GM12891 (cell line): Measurements from ENCODE around the gene SMYD3.
A peak's percentile ranks its signal among the peaks of the same experiment; 100 is the strongest.

Experiments
- DNase-seq: peaks from one replicate; pipeline ENCODE4 v3.0.0; 2011; ENCODE audit warnings: low spot score; ENCODE audit not compliant: insufficient read length
- FAIRE-seq: peaks from 2 replicates; lab custom pipeline; 2011; peaks lifted over from hg19 to GRCh38; lab: Jason Lieb, UNC
- PAX5 ChIP-seq: IDR thresholded peaks from 2 replicates; pipeline ENCODE4 v1.6.1; 2011; ENCODE audit warnings: low read length, moderate library complexity, mild to moderate bottlenecking; ENCODE audit not compliant: insufficient read depth, severe bottlenecking
- POLR2A ChIP-seq: IDR thresholded peaks from 2 replicates; pipeline ENCODE4 v1.6.1; 2011; ENCODE audit warnings: low read depth, low read length, control low read depth
- POLR2AphosphoS5 ChIP-seq: IDR thresholded peaks from 2 replicates; pipeline ENCODE4 v1.6.1; 2011; ENCODE audit warnings: low read depth, low read length, control low read depth
- POU2F2 ChIP-seq: IDR thresholded peaks from 2 replicates; pipeline ENCODE4 v1.6.1; 2011; ENCODE audit warnings: low read depth, mild to moderate bottlenecking, control low read depth, low read length, moderate library complexity
- SPI1 ChIP-seq: IDR thresholded peaks from 2 replicates; pipeline ENCODE4 v1.6.1; 2011; ENCODE audit warnings: low read depth, low read length, control low read depth
- TAF1 ChIP-seq: IDR thresholded peaks from 2 replicates; pipeline ENCODE4 v1.6.1; 2011; ENCODE audit warnings: low read depth, low read length, control low read depth

The SMYD3 gene

GRCh38 chr1:246293366-246294121, 213.5 kb downstream of the SMYD3 start:
- no peak for FAIRE-seq
- TF ChIP-seq POLR2A = no peak
- TF ChIP-seq POU2F2 = no peak
- TF ChIP-seq TAF1 = no peak
- TF ChIP-seq SPI1 = no peak
- no peak for TF ChIP-seq POLR2AphosphoS5
- TF ChIP-seq PAX5 = no peak
- no peak for DNase-seq

- TF ChIP-seq POLR2AphosphoS5 = no peak
- no peak for DNase-seq
- no peak for FAIRE-seq
These were observed 214.5 kb downstream of the SMYD3 start for GRCh38 chr1:246292571-246292970.

- FAIRE-seq = no peak
- TF ChIP-seq POU2F2 (no peak), TAF1 (no peak), POLR2A (no peak), POLR2AphosphoS5 (no peak), SPI1 (no peak), PAX5 (no peak)
- DNase-seq = no peak
These were observed 216.0 kb downstream of the SMYD3 start for GRCh38 chr1:246291127-246291526.

- FAIRE-seq (no peak), DNase-seq (no peak)
These were observed 223.2 kb downstream of the SMYD3 start for GRCh38 chr1:246283771-246284410.

GRCh38 chr1:246281639-246282038, 225.4 kb downstream of the SMYD3 start:
- DNase-seq (no peak), FAIRE-seq (no peak)
- TF ChIP-seq SPI1 = no peak
- no peak for TF ChIP-seq POLR2A
- no peak for TF ChIP-seq TAF1
- TF ChIP-seq POU2F2 = no peak

More at GRCh38 chr1:246283771-246284410, 223.2 kb downstream of the SMYD3 start:
- TF ChIP-seq TAF1 (no peak), PAX5 (no peak), POLR2AphosphoS5 (no peak), POLR2A (no peak), SPI1 (no peak), POU2F2 (no peak)

GRCh38 chr1:246281195-246281594, 225.9 kb downstream of the SMYD3 start:
- DNase-seq (no peak), FAIRE-seq (no peak)
- TF ChIP-seq TAF1 = no peak
- no peak for TF ChIP-seq SPI1
- no peak for TF ChIP-seq POLR2A
- TF ChIP-seq POLR2AphosphoS5 = no peak
- no peak for TF ChIP-seq PAX5
- no peak for TF ChIP-seq POU2F2

- DNase-seq (no peak), FAIRE-seq (no peak)
- TF ChIP-seq SPI1 (no peak), PAX5 (no peak)
These were observed 226.5 kb downstream of the SMYD3 start for GRCh38 chr1:246280551-246280950.

- DNase-seq (no peak), FAIRE-seq (no peak)
These were observed 227.7 kb downstream of the SMYD3 start for GRCh38 chr1:246279402-246279801.

GRCh38 chr1:246278371-246278770, 228.7 kb downstream of the SMYD3 start:
- TF ChIP-seq SPI1 (no peak), POLR2AphosphoS5 (no peak), POLR2A (no peak), TAF1 (no peak), PAX5 (no peak), POU2F2 (no peak)
- DNase-seq (no peak), FAIRE-seq (no peak)

More at GRCh38 chr1:246279402-246279801, 227.7 kb downstream of the SMYD3 start:
- TF ChIP-seq POLR2AphosphoS5 = no peak
- TF ChIP-seq SPI1 = peak; percentile 73

- TF ChIP-seq POLR2AphosphoS5 = no peak
- no peak for TF ChIP-seq SPI1
- TF ChIP-seq POU2F2 = no peak
- no peak for TF ChIP-seq TAF1
- FAIRE-seq (no peak), DNase-seq (no peak)
These were observed 232.0 kb downstream of the SMYD3 start for GRCh38 chr1:246275036-246275435.

- FAIRE-seq (no peak), DNase-seq (no peak)
- TF ChIP-seq SPI1 = no peak
- TF ChIP-seq POU2F2 = no peak
- TF ChIP-seq POLR2AphosphoS5 = no peak
- TF ChIP-seq PAX5 = no peak
- TF ChIP-seq TAF1 = no peak
- no peak for TF ChIP-seq POLR2A
These were observed 232.9 kb downstream of the SMYD3 start for GRCh38 chr1:246274186-246274585.

GRCh38 chr1:246271516-246271915, 235.6 kb downstream of the SMYD3 start:
- TF ChIP-seq SPI1 = no peak
- no peak for TF ChIP-seq TAF1
- TF ChIP-seq POLR2AphosphoS5 = no peak
- TF ChIP-seq PAX5 = no peak
- TF ChIP-seq POLR2A = no peak
- TF ChIP-seq POU2F2 = no peak
- DNase-seq (no peak), FAIRE-seq (no peak)
